GM23248 (cell line): ENCODE results near the gene PRAC1.

Experiments used
- EZH2 ChIP-seq: fragments of 200-600 bp; sonication (generic); IDR thresholded peaks from 2 replicates; pipeline ENCODE4 v1.6.1; 2018; ENCODE audit warnings: antibody characterized with exemption, mild to moderate bottlenecking; ENCODE audit not compliant: insufficient read depth, poor library complexity, severe bottlenecking
- EZH2phosphoT487 ChIP-seq: fragments of 200-600 bp; sonication (generic); IDR thresholded peaks from 2 replicates; pipeline ENCODE4 v1.6.1; 2018; ENCODE audit warnings: antibody characterized with exemption, moderate library complexity, mild to moderate bottlenecking, low read depth; ENCODE audit not compliant: insufficient read depth

- TF ChIP-seq EZH2phosphoT487 (no peak), EZH2 (no peak)
Observed at GRCh38 chr17:48732688-48733629, 10.6 kb upstream of the PRAC1 start.
